Prostate gland (tissue), 2 donors: ENCODE measurements around the gene ACD. TPM values are rescaled to one million over a fixed set of nuclear protein-coding genes. Genes with fewer than 3 reads are reported as not detected.

Source experiments
- DNase-seq: peaks from one replicate; pipeline ENCODE4 v3.0.0-alpha.2; 2019; ENCODE audit warnings: low spot score
- H3K27ac ChIP-seq, 2 donors: fragments of 200-600 bp; sonication (generic); 2 replicates each; pipeline ENCODE4 v1.5.1; 2017 to 2019
- H3K27me3 ChIP-seq: fragments of 200-600 bp; sonication (generic); replicated peaks from 2 replicates; pipeline ENCODE4 v1.5.1; 2019; ENCODE audit not compliant: insufficient read depth
- H3K36me3 ChIP-seq, 2 donors: fragments of 200-600 bp; sonication (generic); 1 replicate in 1 of 2; 2 replicates in 1 of 2; pipeline versions ENCODE4 v1.5.1 to v1.8.1; 2017 to 2019
- H3K4me1 ChIP-seq: fragments of 200-600 bp; sonication (generic); replicated peaks from 2 replicates; pipeline ENCODE4 v1.5.1; 2019
- H3K4me3 ChIP-seq, 2 donors: fragments of 200-600 bp; sonication (generic); 2 replicates each; pipeline ENCODE4 v1.5.1; 2017 to 2019
- H3K9me3 ChIP-seq: fragments of 200-600 bp; sonication (generic); 2 replicates; pipeline ENCODE4 v1.5.1; 2017
- POLR2A ChIP-seq: fragments of 450-650 bp; IDR thresholded peaks from one replicate; pipeline ENCODE4 v1.6.1; 2016; ENCODE audit warnings: antibody characterized with exemption, mild to moderate bottlenecking
- POLR2AphosphoS5 ChIP-seq: sonication (generic); formaldehyde crosslinking; IDR thresholded peaks from one replicate; pipeline ENCODE4 v1.6.1; 2017; ENCODE audit warnings: antibody characterized with exemption
- WGBS: methylation state at CpG from one replicate; pipeline ENCODE4 v1.1.5; 2018; 5-methylcytosine and 5-hydroxymethylcytosine counted together
- intact Hi-C: fragments of 100-400 bp; cut with DNase I; formaldehyde crosslinking; loops from one replicate; pipeline ENCODE4 v1.14.2; 2022
- total RNA-seq, 2 donors: library from RNA; depleted of rRNA; stranded (reverse); fragments of >200 nt; gene quantifications; one replicate each; pipeline ENCODE4 v1.1.0, GENCODE V29; 2016
- TF ChIP-seq, protein P1 (sequence below), 4 experiments: fragments of 200-600 bp in 2 of 4; fragments of 450-650 bp in 2 of 4; sonication (generic) in 2 of 4; IDR thresholded peaks; 1 replicate in 3 of 4; 2 replicates in 1 of 4; pipeline ENCODE4 v1.5.1; 2016 to 2019; ENCODE audit warnings: antibody characterized with exemption in 4 of 4, mild to moderate bottlenecking in 2 of 4, moderate library complexity in 2 of 4

ACD gene
- total RNA-seq, 2 donors from 2014 or later = 17.1 to 45.4 TPM

GRCh38 chr16:67647681-67648080 lies 12.4 kb downstream of the ACD start:
- intact Hi-C loops = no loop called here
- H3K9me3 ChIP-seq = no peaks in the 10 kb centered on the region
- no peak overlapping the region for H3K4me3 ChIP-seq
- H3K4me1 ChIP-seq = no peaks in the 10 kb centered on the region
- H3K27me3 ChIP-seq = peaks cover 28% of the 10 kb centered on the region
- TF ChIP-seq POLR2AphosphoS5 (no peak), POLR2A (no peak)
- TF ChIP-seq, protein P1, sequence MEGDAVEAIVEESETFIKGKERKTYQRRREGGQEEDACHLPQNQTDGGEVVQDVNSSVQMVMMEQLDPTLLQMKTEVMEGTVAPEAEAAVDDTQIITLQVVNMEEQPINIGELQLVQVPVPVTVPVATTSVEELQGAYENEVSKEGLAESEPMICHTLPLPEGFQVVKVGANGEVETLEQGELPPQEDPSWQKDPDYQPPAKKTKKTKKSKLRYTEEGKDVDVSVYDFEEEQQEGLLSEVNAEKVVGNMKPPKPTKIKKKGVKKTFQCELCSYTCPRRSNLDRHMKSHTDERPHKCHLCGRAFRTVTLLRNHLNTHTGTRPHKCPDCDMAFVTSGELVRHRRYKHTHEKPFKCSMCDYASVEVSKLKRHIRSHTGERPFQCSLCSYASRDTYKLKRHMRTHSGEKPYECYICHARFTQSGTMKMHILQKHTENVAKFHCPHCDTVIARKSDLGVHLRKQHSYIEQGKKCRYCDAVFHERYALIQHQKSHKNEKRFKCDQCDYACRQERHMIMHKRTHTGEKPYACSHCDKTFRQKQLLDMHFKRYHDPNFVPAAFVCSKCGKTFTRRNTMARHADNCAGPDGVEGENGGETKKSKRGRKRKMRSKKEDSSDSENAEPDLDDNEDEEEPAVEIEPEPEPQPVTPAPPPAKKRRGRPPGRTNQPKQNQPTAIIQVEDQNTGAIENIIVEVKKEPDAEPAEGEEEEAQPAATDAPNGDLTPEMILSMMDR (IDR thresholded peaks at IDR 0.05) = no peak
- H3K36me3 ChIP-seq = no peaks in the 10 kb centered on the region
- 78% methylated on average over 13 of the region's 13 CpGs for WGBS
- DNase-seq = no peak
- H3K27ac ChIP-seq = no peak overlapping the region

DNA sequence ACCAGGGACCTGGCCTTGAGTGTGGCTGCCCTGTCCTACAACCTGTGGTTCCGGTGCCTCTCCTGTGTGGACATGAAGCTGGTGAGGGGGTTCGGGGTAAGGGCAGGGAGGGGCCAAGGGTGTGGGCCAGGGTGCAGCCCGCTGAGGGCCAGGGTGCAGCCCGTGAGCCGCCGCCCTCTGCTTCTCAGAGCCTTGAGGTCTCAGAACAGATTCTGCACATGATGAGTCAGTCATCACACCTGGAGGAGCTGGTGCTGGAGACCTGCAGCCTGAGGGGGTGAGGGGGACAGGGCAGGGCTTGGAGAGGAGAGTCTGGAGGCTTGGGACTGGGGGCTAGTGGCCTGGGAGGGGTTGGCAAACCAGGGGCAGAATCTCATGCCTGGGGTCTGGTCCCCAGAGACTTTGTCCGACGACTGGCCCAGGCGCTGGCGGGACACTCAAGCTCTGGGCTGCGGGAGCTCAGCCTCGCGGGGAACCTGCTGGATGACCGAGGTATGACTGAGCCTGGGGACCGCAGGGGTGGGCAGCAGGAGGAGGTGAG lies 12.9 kb downstream of the ACD start:
- intact Hi-C loops = no loop called here
- Histone ChIP-seq H3K36me3 (no peaks in the 10 kb centered on the region), H3K27ac (no peak overlapping the region), H3K9me3 (no peaks in the 10 kb centered on the region), H3K27me3 (peaks cover 28% of the 10 kb centered on the region), H3K4me3 (no peak overlapping the region), H3K4me1 (no peaks in the 10 kb centered on the region)
- WGBS = 76% methylated on average over 15 of the region's 15 CpGs
- TF ChIP-seq POLR2A = no peak
- TF ChIP-seq POLR2AphosphoS5 = no peak
- TF ChIP-seq, protein P1 (IDR thresholded peaks at IDR 0.05) = no peak
- no peak for DNase-seq

- TF ChIP-seq POLR2AphosphoS5 (no peak), POLR2A (no peak)
- TF ChIP-seq, protein P1 (IDR thresholded peaks at IDR 0.05) = no peak
- Histone ChIP-seq H3K36me3 (no peaks in the 10 kb centered on the region), H3K4me3 (peak overlapping the region in 1 of 2 donors; percentile 26), H3K9me3 (no peaks in the 10 kb centered on the region), H3K27me3 (peaks cover 28% of the 10 kb centered on the region), H3K4me1 (no peaks in the 10 kb centered on the region), H3K27ac (no peak overlapping the region)
- intact Hi-C loops = loop anchor here (2.0 kb wide), 1 partner anchor 99 kb away; no protein-coding TSS in a partner anchor
- DNase-seq = no peak
- WGBS = 83% methylated on average over 12 of the region's 15 CpGs
These were observed 14.5 kb downstream of the ACD start for GRCh38 chr16:67645397-67646121.

DNA sequence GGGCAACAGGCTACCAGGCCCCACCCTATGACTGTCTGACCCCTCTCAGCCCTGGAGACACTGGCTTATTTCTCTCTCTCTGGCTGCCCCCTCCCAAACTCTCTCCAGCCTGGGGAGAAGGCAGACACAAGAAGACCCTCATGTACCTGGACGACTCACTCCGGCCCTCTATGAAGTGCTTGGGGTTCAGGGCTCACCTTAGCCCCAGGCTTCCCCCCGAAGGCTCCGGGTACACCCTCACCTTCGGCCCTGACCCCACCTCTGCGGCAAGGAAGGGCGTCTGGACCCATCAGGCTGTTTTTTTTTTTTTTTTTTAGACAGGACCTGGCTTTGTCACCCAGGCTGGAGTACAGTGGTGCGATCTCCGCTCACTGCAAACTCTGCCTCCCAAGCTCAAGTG lies 16.0 kb downstream of the ACD start:
- WGBS = 93% methylated on average over 9 of the region's 9 CpGs
- no peaks in the 10 kb centered on the region for H3K9me3 ChIP-seq
- TF ChIP-seq POLR2A (no peak), POLR2AphosphoS5 (no peak)
- TF ChIP-seq, protein P1 (IDR thresholded peaks at IDR 0.05) = no peak
- intact Hi-C loops = loop anchor here (2.0 kb wide), 1 partner anchor 97 kb away; no protein-coding TSS in a partner anchor
- H3K36me3 ChIP-seq = peaks cover 0 to under 1% of the 10 kb centered on the region in 2 donors
- no peaks in the 10 kb centered on the region for H3K4me1 ChIP-seq
- no peak overlapping the region for H3K4me3 ChIP-seq
- no peak for DNase-seq
- peaks cover 26% of the 10 kb centered on the region for H3K27me3 ChIP-seq
- no peak overlapping the region for H3K27ac ChIP-seq
